GM12872 (cell line): Measurements from ENCODE around the gene HOXB3.

Experiments used
- TF ChIP-seq, protein P1 (sequence below): IDR thresholded peaks from 3 replicates; pipeline ENCODE4 v1.5.1; 2011; ENCODE audit warnings: low read depth, mild to moderate bottlenecking, low read length, moderate library complexity; ENCODE audit not compliant: insufficient read depth

HOXB3 gene

DNA sequence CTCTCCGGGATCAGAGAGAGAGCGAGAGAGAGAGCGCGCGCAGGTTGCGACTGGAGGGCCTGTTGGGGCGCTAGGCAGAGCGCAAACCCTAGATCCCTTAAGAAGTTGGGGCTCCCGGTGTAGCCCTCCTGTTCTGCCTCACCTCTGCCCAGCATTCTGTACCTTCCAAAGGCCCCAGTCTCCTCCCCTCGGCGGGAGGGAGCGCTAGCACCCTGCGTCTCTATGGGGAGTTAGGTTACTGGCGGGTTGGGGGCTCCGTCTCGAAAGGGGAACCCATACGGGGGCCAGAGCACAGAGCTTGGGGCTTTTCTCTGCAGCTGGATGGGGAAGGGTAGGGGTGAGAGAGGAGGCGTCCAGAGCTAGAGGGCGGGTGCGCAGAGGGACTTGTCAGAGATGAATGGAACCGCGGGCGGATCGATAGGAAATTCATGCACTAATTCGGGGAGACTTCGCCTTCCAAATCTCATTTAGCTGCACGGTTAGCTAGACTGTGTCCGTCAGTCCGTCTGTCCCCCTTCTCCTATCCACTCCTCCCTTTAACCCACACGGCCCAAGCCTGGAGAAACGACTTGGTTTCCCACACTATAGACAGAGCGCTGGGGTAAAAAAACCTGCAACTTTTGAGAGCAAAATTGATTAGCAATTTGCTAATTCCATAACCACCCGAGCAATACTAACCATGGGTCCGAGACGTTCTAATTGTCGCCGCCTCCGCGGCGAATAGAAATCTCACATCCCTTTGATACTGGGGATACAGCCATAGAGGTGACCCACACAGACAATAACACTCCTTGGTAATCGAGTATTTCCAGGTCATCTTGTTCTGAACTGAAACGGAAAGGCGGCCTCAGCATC, 11.2 kb downstream of the HOXB3 start:
- TF ChIP-seq, protein P1, sequence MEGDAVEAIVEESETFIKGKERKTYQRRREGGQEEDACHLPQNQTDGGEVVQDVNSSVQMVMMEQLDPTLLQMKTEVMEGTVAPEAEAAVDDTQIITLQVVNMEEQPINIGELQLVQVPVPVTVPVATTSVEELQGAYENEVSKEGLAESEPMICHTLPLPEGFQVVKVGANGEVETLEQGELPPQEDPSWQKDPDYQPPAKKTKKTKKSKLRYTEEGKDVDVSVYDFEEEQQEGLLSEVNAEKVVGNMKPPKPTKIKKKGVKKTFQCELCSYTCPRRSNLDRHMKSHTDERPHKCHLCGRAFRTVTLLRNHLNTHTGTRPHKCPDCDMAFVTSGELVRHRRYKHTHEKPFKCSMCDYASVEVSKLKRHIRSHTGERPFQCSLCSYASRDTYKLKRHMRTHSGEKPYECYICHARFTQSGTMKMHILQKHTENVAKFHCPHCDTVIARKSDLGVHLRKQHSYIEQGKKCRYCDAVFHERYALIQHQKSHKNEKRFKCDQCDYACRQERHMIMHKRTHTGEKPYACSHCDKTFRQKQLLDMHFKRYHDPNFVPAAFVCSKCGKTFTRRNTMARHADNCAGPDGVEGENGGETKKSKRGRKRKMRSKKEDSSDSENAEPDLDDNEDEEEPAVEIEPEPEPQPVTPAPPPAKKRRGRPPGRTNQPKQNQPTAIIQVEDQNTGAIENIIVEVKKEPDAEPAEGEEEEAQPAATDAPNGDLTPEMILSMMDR: peak; percentile 19; the same call in 1 of the 3 replicates

DNA sequence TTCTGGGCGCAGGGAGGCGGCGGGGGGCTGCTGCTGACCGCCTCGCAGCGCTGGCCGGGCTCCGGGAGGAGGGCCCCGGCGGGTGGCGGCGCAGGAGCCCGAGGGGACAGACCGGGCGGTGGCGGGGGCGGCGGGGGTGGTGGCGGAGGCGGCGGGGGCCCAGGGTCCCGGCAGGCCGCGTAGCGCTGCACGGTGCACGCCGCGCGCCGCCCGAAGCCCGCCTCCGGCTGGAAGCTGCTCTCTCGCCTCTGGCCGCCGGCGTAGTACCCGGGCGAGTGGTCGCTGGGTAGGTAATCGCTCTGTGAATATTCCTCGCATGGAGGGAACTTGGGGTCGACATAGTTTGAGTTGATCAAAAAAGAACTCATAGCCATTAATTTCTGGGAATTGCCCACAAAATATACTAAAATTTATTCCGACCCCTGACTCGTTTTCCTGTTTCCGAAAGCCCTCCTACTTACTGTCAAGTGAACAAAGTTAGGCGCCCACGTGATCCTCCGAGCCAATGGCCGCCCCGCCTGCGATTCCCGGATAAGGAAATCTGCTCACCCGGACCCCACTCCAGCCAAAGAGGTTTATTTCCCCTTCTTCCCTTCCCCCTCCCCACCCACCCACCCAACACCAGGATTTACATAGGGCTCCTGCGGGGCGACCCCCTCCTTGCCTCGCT, 12.0 kb downstream of the HOXB3 start, which contains the start of gene HOXB4:
TSS of gene HOXB4 (minus strand) at position 405 of the 670 bp plus-strand sequence. CDS start at position 374, 31 bp downstream.
- TF ChIP-seq, protein P1: no peak

DNA sequence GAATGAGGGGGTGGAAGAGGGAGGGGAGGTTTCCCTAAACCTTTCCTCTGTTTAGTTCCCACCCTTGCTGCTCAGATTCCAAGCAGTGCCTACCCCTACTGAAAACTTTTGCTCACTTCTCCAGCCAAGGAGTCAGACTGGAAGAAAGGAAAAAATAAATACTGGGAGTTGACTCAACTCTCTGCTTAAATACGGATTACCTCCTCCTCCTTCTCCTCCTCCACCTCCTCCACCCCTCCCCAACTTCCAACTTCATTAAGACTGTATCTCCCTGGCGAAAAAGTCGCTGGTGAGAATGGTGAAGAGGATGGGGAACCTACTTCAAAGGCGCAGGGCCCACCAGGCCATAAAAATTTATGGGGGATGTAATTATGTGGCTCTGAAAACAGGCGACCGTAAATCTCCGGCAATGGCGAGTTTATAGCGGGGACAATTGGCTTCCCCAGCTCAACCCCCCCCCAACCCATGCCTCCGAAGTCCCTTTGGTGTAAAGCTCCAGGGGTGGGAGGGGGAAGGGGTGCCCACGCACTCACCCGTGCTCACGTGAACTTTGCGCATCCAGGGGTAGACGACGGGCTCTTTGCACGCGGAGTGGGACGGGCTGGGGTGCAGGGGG, 12.6 kb downstream of the HOXB3 start:
- TF ChIP-seq, protein P1: no peak

DNA sequence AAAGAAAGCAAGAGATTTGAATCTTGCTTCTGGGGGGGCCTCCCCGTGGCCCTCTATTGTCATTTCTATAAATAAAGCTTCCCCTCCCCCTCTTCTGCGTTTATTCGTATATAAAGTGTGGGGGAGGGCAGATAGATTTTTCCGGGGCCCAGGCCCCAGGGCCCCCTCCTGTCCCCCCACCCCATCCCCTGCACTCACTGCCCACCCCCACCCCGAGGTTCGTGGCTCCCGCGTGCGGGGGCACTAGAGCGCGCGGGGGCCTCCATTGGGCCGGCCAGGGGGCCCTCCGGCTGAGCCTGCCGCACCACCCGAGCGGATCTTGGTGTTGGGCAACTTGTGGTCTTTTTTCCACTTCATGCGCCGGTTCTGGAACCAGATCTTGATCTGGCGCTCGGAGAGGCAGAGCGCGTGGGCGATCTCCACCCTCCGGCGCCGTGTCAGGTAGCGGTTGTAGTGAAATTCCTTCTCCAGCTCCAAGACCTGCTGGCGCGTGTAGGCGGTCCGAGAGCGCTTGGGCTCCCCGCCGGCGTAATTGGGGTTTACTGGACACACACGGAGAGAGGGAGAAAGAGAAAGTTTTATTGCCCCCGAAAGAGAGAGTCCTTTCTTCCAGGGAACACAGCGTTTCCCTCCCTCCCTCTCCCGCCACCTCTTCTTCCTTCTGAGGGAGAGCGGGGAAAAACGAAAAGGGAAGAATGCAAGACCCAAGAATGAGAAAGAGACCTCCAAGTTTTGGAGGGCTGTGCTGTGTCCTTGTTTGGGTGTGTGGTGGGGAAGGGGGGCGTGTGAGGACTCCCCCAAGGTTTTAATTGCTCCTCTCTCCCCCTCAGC, 13.3 kb downstream of the HOXB3 start:
- TF ChIP-seq, protein P1: no peak

GRCh38 chr17:48575673-48576478, 14.2 kb downstream of the HOXB3 start:
- TF ChIP-seq, protein P1: no peak

- TF ChIP-seq, protein P1: no peak
These were observed 14.9 kb downstream of the HOXB3 start for GRCh38 chr17:48575066-48575582.
